ENCODE data around the gene GOLGA1. TPM values are rescaled to one million over a fixed set of nuclear protein-coding genes. Genes with fewer than 3 reads are reported as not detected.

The GOLGA1 gene, protein sequence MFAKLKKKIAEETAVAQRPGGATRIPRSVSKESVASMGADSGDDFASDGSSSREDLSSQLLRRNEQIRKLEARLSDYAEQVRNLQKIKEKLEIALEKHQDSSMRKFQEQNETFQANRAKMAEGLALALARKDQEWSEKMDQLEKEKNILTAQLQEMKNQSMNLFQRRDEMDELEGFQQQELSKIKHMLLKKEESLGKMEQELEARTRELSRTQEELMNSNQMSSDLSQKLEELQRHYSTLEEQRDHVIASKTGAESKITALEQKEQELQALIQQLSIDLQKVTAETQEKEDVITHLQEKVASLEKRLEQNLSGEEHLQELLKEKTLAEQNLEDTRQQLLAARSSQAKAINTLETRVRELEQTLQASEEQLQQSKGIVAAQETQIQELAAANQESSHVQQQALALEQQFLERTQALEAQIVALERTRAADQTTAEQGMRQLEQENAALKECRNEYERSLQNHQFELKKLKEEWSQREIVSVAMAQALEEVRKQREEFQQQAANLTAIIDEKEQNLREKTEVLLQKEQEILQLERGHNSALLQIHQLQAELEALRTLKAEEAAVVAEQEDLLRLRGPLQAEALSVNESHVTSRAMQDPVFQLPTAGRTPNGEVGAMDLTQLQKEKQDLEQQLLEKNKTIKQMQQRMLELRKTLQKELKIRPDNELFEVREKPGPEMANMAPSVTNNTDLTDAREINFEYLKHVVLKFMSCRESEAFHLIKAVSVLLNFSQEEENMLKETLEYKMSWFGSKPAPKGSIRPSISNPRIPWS
- 27.5 TPM for total RNA-seq

GRCh38 chr9:124940894-124941678 lies at the start of gene GOLGA1:
Gene GOLGA1 (minus strand): TSS chr9:124941083. CDS start chr9:124938711, 2,372 bp downstream.

GRCh38 chr9:124861342-124862229 lies 79.3 kb downstream of the GOLGA1 start, which contains the start of the genes ARPC5L and RPL35:
Gene ARPC5L (plus strand): TSS chr9:124862130. CDS start chr9:124869291, 7,161 bp downstream.
Gene RPL35 (minus strand): TSS chr9:124861957. CDS start chr9:124861912, 45 bp downstream.

DNA sequence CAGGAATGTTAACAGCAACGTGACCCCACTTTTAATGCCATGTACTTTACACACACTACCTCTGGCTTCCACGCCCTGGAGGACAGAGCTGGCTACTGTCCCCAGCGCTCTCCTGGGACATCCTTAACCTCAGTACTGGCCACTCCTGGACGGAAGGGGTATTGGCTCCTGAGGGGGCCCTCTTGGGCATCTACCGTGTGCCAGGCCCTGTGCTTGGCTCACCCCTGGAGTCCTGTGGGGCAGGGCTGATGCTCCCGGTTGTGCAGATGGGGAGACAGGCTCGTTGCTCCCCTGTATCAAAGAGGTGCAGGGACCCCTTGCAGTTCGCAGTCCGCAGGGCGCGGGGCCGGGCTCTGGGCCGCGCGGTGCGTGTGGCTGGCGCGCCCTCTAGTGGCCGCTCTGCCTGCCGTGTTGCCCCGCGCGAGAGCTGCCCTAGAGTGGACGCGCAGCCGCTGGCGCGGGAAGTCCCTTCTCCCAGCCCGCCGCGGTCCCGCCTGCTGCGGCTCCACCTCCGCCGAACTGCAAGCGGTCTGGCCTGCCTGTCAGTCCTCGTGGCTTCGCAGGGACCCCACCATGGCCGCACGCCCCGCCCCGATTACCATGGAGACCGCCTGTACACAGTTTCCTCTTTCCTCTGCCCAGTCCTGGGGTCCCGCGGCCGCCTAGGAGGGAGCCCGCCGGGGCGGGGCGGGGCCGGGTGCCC lies 87.9 kb downstream of the GOLGA1 start, which contains the start of gene WDR38:
WDR38 (plus strand) TSS at position 632 of the 703 bp plus-strand sequence. CDS start 72 bp downstream, outside the sequence.

Small RNA genes lying within 50 kb of the gene (small RNA-seq; reads per million reads assigned to genes)
- gene RNU4-82P (ENCODE audit: low replicate concordance) = 0.12 reads per million

Other genes starting within 250 kb of the GOLGA1 start
- gene NR6A1, start 169.8 kb downstream of the GOLGA1 start, total RNA-seq = 3.4 TPM
- gene OLFML2A, start 163.9 kb downstream of the GOLGA1 start, total RNA-seq = 1.6 TPM
- not detected for gene WDR38, start 87.6 kb downstream of the GOLGA1 start, total RNA-seq
- gene RPL35, start 79.1 kb downstream of the GOLGA1 start, total RNA-seq = 552 TPM
- gene ARPC5L, start 79.0 kb downstream of the GOLGA1 start, total RNA-seq = 10.6 TPM
- 91.1 TPM for gene SCAI, start 202.4 kb upstream of the GOLGA1 start, total RNA-seq
- gene PPP6C, start 248.7 kb upstream of the GOLGA1 start, total RNA-seq = 21.6 TPM

Data from parietal lobe (tissue), 2 donors.